ENCODE measurements around the gene TUBB6.

GRCh38 chr18:12283256-12283655 is 24.8 kb upstream of the TUBB6 start:
- no peak for TF ChIP-seq POLR2A (IDR thresholded peaks at IDR 0.05)
- no peak for TF ChIP-seq CTCF (IDR thresholded peaks at IDR 0.05)

Data from heart left ventricle (tissue), 13 donors.